Erythroblast (primary cell): Measurements from ENCODE around the gene RGS14.
"Not testable (repeated sequence)": the region's sequence is repeated elsewhere in the genome, so short reads cannot be mapped to it uniquely, and the experiment has no call there.

Experiments
- DNase-seq, 2 experiments: peaks; one replicate each; lab custom pipeline; 2025; lab: John Stamatoyannopoulos, UW
- GATA1 ChIP-seq: IDR thresholded peaks from 2 replicates; pipeline ENCODE4 v1.6.1; 2011; ENCODE audit warnings: low read depth, mild to moderate bottlenecking, control low read depth, low read length, moderate library complexity
- POLR2A ChIP-seq: IDR thresholded peaks from 2 replicates; pipeline ENCODE4 v1.6.1; 2011; ENCODE audit warnings: mild to moderate bottlenecking, low read length

RGS14 gene

DNA sequence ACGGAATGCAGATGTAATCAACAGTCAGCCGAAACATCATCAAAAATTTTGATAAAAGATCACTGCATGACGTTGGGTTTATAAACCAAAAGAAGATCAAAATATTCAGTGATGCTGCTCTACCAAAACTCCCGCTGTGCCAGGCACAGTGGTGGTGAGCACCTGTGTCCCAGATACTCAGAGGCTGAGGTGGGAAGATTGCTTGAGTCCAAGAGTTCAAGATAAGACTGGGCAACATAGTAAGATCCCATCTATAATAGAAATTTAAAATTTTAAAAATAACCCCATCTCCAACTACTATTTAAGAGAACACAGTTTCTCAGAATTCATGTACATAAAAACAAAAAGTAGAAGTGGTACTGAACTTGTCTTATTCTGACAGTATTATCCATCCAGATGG, 10.0 kb upstream of the RGS14 start:
- TF ChIP-seq GATA1 (no peak), POLR2A (no peak)
- no peak for DNase-seq

DNA sequence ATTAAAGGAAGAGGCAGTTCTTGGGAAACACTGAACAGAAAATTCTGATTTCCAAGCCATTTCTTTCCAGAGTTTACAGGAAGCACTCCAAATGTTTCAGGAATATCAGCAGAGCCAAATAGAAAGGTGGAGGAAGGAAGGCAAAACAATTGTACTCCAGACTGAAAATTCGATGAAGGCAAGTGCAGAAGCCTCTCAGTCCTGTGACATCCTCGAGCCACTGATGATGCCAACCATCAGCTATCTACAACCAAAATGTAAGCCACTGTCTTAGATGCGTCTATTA, 8.4 kb upstream of the RGS14 start:
- TF ChIP-seq POLR2A, result no peak
- TF ChIP-seq GATA1, result no peak

DNA sequence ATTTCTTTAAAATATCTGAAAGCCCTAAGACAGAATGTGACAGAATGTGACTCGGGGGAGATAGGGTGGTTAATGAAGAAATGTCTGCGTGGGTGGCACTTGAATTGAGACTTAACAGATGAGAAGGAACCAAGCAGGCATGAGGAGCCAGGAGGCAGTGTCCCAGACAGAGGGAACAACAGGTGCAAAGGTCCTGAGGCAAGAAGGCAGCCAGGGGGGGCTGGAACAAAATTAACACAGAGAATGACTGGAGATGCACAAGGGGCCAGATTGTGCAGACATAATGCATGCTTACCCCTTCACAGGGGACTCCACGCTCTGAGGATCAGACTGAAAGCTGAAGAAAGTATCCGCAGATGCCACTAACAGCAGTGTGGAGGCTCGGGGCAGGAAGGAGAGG, 8.0 kb upstream of the RGS14 start:
- no peak for DNase-seq
- TF ChIP-seq GATA1 (no peak), POLR2A (no peak)

More for the DNA sequence above, 8.4 kb upstream of the RGS14 start:
- no peak for DNase-seq

DNA sequence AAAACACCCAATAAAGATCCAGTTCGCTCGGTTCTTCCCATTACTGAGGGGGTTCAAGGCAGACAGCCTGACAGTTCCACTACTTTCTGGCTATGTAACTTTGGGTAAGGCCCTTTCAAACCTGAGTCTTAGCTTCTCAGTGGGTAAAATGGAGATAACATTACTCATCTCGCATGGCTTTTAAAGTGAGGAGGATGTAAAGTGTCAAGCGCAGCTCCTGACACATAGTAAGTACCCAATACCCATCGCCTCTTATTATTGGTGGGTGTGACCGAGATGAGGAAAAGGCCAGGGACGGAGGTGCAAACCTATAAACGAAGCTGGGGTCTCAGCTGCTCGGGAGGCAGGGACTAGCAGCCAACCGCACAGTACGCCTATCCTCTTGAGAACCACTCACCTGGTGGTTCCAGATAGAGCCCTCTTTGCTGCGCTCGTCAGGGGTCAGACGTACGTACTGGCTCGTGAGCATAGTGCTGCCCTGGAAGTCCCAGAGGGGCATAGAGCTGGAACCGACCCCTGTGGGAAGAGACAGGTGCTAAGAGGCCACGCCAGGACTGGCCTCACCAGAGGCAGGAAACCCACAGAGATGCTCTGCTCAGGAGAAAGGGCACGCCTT, 6.8 kb upstream of the RGS14 start:
- no peak for DNase-seq
- TF ChIP-seq GATA1 (no peak), POLR2A (no peak)

DNA sequence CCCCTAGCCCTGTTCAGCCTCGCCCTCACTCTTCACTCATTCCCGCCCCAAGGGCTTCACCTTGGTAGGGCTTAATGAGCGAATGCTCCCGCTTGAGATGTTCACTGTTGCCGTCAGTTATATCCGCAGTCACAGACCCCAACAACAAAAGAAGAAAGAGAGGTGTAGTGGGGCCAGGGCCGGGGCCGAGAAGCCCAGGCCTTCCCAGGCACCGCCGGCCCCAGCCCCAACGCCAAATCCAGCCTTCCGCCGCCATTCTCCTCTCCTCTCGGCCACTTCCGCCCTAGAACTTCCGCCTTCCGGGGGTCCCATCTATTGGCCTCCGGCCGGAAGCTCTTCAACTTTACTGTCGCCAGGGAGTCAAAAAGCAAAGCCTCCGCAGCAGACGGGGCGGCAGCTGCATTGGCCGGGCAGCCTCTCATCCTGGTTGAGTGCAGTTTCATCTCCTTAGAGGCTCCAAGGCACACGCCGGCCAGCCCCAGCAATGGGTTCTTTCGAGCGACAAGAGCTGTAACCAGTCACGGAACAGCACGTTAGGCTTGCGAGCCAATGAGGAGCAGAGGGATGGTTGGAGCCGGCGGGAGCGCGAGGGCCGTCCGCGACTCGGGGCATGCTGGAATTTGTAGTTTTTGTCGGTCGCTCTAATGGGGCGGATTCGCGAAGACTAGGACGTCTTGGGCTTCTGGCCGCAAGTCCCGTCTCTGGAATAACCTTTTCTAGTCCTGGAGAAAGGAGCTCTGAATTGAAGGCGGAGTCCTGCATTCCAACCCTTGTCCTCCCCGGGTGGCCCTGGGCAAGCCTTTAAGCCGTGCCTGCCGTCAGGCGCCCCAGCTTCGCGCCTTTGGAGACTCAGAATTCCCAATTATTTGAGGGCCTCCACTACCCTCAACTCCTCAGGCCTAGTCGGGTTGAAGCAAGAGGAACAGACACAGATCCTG, 6.1 kb upstream of the RGS14 start, which contains the start of gene LMAN2:
Gene LMAN2, minus strand, starts transcription at position 277 of the 938 bp plus-strand sequence. Its CDS starts 21 bp downstream, at position 256.
- DNase-seq, result peak; percentile 97
- TF ChIP-seq GATA1 (no peak), POLR2A (peak; percentile 91)

DNA sequence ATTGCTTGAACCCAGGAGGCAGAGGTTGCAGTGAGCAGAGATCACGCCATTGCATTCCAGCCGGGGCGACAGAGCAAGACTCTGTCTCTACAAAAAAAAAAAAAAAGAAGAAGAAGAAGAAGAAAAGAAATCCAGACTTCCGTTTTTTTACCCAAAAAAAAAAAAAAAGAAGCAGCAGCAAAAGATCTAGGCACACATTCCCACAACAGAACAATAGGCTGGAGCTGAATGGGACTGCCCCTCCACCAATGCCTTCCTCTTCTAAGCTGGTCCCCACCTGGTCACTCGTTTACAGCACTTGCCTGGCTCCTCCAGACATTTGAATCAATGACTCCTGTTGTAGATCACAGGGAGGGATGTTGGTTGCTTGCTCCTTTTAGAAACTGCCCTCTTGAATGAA, 4.6 kb upstream of the RGS14 start:
- DNase-seq, result no peak
- TF ChIP-seq POLR2A, result no peak
- no peak for TF ChIP-seq GATA1

DNA sequence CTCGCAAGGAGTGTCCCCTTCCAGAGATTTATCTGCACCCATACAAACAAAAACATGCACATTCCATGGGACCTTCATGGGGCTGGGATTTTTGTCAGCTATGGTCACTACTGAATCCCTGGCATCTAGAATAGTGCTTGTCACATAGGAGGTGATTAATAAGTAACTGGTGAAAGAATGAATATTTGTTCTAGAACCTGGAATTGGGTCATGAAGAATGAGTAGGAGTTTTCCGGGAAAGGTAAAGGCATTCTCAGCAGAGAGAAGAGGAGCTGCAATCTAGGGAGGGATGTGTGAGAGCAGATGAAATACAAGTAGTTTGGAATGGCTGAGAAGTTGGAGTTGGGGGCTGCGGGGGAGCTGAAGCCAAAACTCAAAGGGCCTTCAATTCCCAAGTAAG, 3.5 kb upstream of the RGS14 start:
- DNase-seq, result no peak
- TF ChIP-seq POLR2A, result no peak
- TF ChIP-seq GATA1, result no peak

DNA sequence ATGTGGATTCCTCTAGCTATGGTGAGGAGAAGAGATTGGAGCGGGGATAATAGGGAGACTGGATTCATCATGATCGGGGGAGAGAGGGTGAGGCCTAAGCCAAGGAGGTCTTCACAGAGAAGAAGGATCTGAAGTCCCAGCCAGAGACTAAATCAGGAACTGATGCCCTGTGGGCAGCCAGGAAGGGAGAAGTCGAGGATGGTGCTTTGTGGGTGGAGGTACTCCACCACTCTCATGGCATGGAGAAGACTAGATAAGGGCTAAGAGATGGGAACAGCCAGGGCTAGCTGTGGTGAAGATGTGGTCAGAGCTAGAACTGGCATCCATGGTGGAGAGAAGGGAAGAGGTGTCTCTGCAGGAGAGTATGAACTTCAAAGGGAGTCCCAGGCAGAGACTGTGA, 3.0 kb upstream of the RGS14 start:
- no peak for DNase-seq
- no peak for TF ChIP-seq POLR2A
- TF ChIP-seq GATA1, result no peak

DNA sequence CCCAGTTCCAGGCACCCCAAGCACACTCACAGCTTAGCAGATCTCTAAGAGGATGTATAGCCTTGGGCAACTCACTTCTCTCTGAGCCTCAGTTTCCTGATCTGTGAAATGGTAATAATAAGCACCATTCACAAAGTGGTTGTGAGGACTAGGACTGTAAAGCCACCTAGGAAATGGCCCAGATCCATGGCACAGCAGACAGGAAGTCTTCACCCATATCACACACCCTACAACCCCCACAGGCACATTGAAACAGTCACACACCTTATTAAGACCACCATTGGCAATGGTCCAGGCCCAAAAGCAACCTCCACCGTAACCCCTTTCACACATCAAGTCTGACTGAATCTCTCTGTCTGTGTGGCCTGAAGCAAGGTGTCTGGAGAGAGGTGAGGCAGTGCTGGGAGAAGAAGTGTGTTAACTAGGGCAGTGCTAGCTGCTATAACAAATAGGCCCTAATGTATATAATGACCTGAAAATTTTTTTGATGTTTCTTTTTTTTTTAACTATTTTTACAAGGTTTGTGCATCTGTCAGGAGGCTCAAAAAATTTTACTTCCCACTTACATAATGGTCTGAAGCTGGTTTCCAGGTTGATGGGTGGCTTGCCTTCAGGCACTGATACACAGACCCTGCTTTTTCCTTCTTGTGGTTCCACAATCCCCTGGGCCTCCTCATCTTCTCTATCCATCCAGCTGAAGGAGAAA, 2.4 kb upstream of the RGS14 start:
- TF ChIP-seq GATA1, result no peak
- no peak for TF ChIP-seq POLR2A
- peak; percentile 24 to 29 for DNase-seq

DNA sequence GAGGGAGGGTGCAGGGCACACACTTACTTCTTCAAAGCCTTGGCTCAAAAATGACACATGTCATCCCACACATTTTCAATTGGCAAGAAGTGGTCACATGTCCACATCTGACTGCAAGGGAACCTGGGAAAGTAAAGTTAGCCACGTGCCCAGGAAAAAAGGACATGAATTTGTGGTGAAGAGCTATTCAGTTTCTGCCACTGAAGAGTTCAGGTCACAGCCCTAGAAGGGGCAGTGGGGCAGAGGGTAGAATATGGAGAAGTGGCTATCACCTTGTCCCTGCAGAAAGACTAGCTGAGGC, 1.9 kb upstream of the RGS14 start:
- no peak for DNase-seq
- TF ChIP-seq GATA1, result no peak
- no peak for TF ChIP-seq POLR2A

DNA sequence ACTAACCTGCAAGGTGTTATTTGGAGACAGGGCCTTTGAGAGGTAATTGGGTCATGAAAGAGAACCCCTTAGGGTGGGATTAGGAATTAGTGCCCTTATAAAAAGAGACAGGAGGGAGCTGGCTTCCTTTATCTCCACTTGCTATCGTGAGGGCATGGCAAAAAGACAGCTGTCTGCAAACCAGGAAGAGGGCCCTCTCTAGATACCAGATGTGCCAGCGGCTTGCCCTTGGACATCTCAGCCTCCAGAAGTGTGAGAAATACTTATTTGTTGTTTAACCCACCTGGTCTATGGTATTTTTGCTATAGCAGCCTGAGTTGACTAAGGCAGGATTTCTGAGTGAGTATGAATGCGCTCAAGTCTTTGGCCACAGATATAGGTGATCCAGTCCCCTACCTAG, 978 bp upstream of the RGS14 start:
- DNase-seq, result no peak
- no peak for TF ChIP-seq GATA1
- no peak for TF ChIP-seq POLR2A

DNA sequence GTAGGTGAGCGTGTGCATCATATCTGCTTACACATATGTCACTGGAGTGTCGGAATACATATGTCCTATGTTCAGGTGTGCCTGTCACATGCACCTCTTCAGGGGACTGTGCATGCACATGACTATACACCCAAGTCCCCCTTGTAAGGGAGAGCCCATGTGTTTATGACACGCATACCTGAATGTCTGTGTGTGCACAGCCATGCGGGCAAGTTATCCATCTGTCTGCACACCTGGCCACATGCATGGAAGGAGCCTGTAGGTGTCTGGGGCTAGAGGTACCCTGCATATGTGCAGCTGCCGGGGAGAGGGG, 622 bp upstream of the RGS14 start:
- DNase-seq, result no peak
- no peak for TF ChIP-seq POLR2A
- no peak for TF ChIP-seq GATA1

DNA sequence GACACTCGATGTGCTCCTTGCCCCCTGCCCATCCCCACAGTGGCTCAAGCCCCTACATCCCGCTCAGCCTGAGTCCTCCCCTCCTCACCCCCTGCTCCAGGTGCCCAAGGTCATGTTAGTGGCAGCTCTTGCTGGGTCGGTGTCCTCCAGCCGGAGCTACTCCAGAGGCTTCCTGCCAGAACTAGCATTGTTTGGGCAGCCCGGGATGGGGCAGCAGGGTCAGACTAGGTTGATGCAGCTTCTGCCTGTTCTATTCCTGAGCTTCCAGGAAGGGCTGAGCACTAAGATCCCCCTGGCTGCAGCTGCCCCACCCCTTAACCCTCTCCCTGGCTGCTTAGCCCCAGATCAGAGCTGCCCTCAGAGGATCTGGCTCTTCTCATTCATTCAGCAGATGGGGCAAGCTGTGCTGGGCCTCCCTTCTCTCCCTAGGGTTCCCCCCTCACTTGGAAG, 671 bp downstream of the RGS14 start:
- TF ChIP-seq POLR2A (peak; percentile 8), GATA1 (no peak)
- DNase-seq, result no peak

DNA sequence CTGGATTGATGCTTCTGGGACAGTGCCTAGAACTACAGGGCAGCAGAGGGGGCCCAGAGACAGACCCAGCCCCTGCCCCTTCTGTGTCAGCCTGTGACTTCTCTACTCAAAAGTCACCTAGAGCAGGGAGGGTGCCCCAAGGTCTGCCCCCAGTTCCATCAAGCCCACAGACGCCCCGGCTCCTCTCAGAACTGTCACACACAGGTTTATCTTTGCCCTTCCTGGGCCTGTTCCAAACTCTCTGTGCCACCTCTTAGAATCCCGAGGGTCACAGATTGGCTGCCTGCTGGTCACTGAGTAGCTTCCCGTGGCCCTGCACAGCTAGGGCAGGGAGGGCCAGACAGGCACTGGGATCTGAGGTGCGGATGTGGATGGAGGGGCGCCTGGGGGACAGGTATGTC, 1.7 kb downstream of the RGS14 start:
- TF ChIP-seq GATA1 (no peak), POLR2A (no peak)
- DNase-seq, result no peak

DNA sequence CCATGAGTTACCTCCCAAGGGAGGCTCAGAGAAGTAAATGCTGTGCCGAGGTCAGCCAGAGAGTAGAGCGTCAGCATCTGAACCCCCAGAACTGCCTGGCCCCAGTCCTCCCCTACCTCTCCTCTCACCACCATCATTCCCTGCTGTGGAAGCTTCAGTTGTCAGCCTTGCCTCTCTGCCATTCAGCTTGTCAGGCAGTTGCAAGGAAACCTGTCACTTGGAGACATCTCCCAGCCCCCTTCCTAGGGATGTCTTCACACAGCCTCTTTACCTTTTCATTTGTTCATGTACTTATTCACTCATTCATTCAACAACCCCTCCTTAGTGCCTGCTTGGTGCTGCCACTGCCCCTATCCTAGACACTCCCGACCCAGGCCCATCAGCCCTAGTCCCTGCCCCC, 2.1 kb downstream of the RGS14 start:
- no peak for TF ChIP-seq GATA1
- no peak for TF ChIP-seq POLR2A
- no peak for DNase-seq

DNA sequence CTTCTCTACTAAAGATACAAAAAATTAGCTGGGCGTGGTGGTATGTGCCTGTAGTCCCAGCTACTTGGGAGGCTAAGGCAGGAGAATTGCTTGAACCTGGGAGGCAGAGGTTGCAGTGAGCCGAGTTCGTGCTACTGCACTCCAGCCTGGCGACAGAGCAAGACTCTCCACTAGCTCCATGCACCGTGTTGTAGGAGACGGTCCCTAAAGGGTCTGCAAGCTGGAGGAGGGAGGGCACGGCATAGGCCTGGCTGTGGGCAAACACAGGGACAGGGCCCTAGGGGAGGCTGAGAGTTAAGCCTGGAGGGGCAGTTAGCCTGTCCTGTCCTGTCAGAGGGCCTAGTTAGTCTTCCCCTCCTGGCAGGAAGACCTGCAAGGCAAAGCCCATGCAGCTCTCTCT, 3.0 kb downstream of the RGS14 start:
- DNase-seq, result not testable (repeated sequence)
